K562 (cell line): ENCODE results near the gene HMGN1. TPM values are rescaled to one million over a fixed set of nuclear protein-coding genes. Genes with fewer than 3 reads are reported as not detected.

Source experiments
- BRD4 ChIP-seq: fragments of 200-600 bp; sonication (generic); IDR thresholded peaks from 2 replicates; pipeline ENCODE4 v1.6.1; 2017; ENCODE audit warnings: inconsistent platforms
- CTBP1 ChIP-seq: fragments of 450-650 bp; IDR thresholded peaks from 2 replicates; pipeline ENCODE4 v1.6.1; 2016; ENCODE audit warnings: borderline replicate concordance
- ETS2 ChIP-seq: IDR thresholded peaks from 2 replicates; pipeline ENCODE4 v1.6.1; 2016; ENCODE audit warnings: borderline replicate concordance, missing genetic modification characterization, mild to moderate bottlenecking, moderate library complexity, missing compliant biosample characterization; ENCODE audit not compliant: poor library complexity, severe bottlenecking
- ETV1 ChIP-seq: fragments of 450-650 bp; conservative IDR thresholded peaks from 2 replicates; pipeline ENCODE4 v1.6.1; 2016; ENCODE audit warnings: missing genetic modification characterization, control low read depth, low read depth, missing compliant biosample characterization
- ETV6 ChIP-seq, 3 experiments: fragments of 150-350 bp in 1 of 3; sonication (generic) in 1 of 3; formaldehyde crosslinking in 1 of 3; IDR thresholded peaks; 2 replicates each; pipeline versions ENCODE4 v1.6.1 to v1.8.0; 2014 to 2022; ENCODE audit warnings: borderline replicate concordance in 2 of 3, low read depth in 2 of 3, antibody characterized with exemption in 1 of 3, low read length in 1 of 3, mild to moderate bottlenecking in 1 of 3, missing genetic modification reagents in 1 of 3
- FOXJ3 ChIP-seq: sonication (generic); formaldehyde crosslinking; IDR thresholded peaks from 2 replicates; pipeline ENCODE4 v1.4.0; 2020; ENCODE audit warnings: mild to moderate bottlenecking, missing genetic modification reagents
- GATA2 ChIP-seq: sonication (generic); formaldehyde crosslinking; IDR thresholded peaks from 2 replicates; pipeline ENCODE4 v1.4.0; 2020; ENCODE audit warnings: mild to moderate bottlenecking, missing genetic modification reagents
- HMG20A ChIP-seq: fragments of 450-650 bp; formaldehyde crosslinking; conservative IDR thresholded peaks from 2 replicates; pipeline ENCODE4 v1.4.0; 2020; ENCODE audit warnings: mild to moderate bottlenecking, mixed read lengths
- RHOXF2B ChIP-seq: fragments of 250-450 bp; sonication (Bioruptor Pico); conservative IDR thresholded peaks from 2 replicates; pipeline ENCODE4 v1.5.1; 2021
- SMAD2 ChIP-seq: fragments of 150-350 bp; IDR thresholded peaks from 2 replicates; pipeline ENCODE4 v1.6.1; 2014; ENCODE audit warnings: low read depth, mild to moderate bottlenecking, low read length
- SRSF3 ChIP-seq: fragments of 200-400 bp; formaldehyde crosslinking; IDR thresholded peaks from 2 replicates; pipeline ENCODE4 v1.6.1; 2016; ENCODE audit warnings: mild to moderate bottlenecking, low read length, moderate library complexity; ENCODE audit not compliant: insufficient read depth
- SRSF9 ChIP-seq: fragments of 200-400 bp; formaldehyde crosslinking; IDR thresholded peaks from 2 replicates; pipeline ENCODE4 v1.6.1; 2017; ENCODE audit warnings: low read depth, low read length, borderline replicate concordance
- U2AF1 ChIP-seq: fragments of 200-400 bp; formaldehyde crosslinking; optimal IDR thresholded peaks from 2 replicates; pipeline ENCODE3; 2017; ENCODE audit warnings: mild to moderate bottlenecking, low read depth, low read length, moderate library complexity
- YBX1 ChIP-seq: fragments of 450-650 bp; IDR thresholded peaks from 2 replicates; pipeline ENCODE4 v1.7.1; 2016; ENCODE audit warnings: mild to moderate bottlenecking
- ZNF239 ChIP-seq: fragments of 250-450 bp; sonication (Bioruptor Pico); IDR thresholded peaks from 2 replicates; pipeline ENCODE4 v1.4.0; 2020; ENCODE audit warnings: mild to moderate bottlenecking
- ZNF316 ChIP-seq: fragments of 450-650 bp; IDR thresholded peaks from 2 replicates; pipeline ENCODE4 v1.6.1; 2016
- ZNF778 ChIP-seq: fragments of 450-650 bp; formaldehyde crosslinking; IDR thresholded peaks from 2 replicates; pipeline ENCODE4 v1.4.0; 2020; ENCODE audit warnings: mild to moderate bottlenecking, moderate library complexity
- polyA plus RNA-seq, 8 experiments: library from polyadenylated mRNA; depleted of rRNA in 4 of 8; stranded (reverse) in 5 of 8; unstranded in 3 of 8; fragments of >200 nt; fragmentation: Nextera tagmentation in 2 of 8; fragmentation: Illumina TruSeq in 1 of 8; extraction: Ambion mirVana in 2 of 8; extraction: Trizol in 1 of 8; gene quantifications; 2 replicates each; pipeline versions ENCODE4 v1.2.1 to v1.2.3, GENCODE V29; 2011 to 2014; ENCODE audit warnings: inconsistent platforms in 1 of 8, missing spikeins in 1 of 8
- total RNA-seq, 7 experiments: library from RNA; depleted of rRNA in 6 of 7; stranded (reverse); fragments of >200 nt in 6 of 7; fragmentation: Illumina TruSeq in 2 of 7; extraction: Trizol in 2 of 7; gene quantifications; 2 replicates each; pipeline versions ENCODE4 v1.2.1 to v1.2.3, GENCODE V29; 2011 to 2021; ENCODE audit warnings: low replicate concordance in 1 of 7
- TF ChIP-seq, protein P1 (sequence below): fragments of 250-450 bp; sonication (Bioruptor Pico); IDR thresholded peaks from 2 replicates; pipeline ENCODE4 v1.5.0; 2021
- TF ChIP-seq, protein P2 (sequence below), 2 experiments: fragments of 450-650 bp; IDR thresholded peaks; 2 replicates each; pipeline ENCODE4 v1.6.1; 2018; ENCODE audit warnings: mild to moderate bottlenecking in 2 of 2, low read depth in 1 of 2; ENCODE audit not compliant: partially characterized antibody in 2 of 2
- TF ChIP-seq, protein P3 (sequence below): fragments of 450-650 bp; IDR thresholded peaks from one replicate; pipeline ENCODE4 v1.6.1; 2018; ENCODE audit warnings: mild to moderate bottlenecking, moderate library complexity; ENCODE audit not compliant: partially characterized antibody
- TF ChIP-seq, protein P4 (sequence below): sonication (generic); formaldehyde crosslinking; IDR thresholded peaks from 2 replicates; pipeline ENCODE4 v1.8.0; 2022; ENCODE audit warnings: missing genetic modification reagents, mild to moderate bottlenecking, borderline replicate concordance

HMGN1 gene
- total and polyA plus RNA-seq, 9 of the 15 experiments (the other 6 are each of a cell fraction or from before 2014, with no cell fraction given) = 124 to 626 (median 498) TPM

DNA sequence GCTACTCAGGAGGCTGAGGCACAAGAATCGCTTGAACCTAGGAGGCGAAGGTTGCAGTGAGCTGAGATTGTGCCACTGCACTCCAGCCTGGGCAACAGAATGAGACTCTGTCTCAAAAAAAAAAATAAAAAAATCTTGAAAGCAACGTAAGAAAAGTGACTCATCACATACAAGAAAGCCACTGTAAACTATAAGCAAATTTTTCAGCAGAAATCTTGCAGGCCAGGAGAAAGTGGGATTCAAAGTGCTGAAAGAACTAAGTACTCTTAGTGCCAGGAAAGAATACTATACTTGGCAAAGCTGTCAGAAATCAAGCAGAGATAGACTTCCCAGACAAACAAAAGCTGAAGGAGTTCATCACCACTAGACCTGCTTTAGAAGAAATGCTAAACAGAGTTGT lies 4.4 kb upstream of the HMGN1 start (continued):
- TF ChIP-seq, protein P1, sequence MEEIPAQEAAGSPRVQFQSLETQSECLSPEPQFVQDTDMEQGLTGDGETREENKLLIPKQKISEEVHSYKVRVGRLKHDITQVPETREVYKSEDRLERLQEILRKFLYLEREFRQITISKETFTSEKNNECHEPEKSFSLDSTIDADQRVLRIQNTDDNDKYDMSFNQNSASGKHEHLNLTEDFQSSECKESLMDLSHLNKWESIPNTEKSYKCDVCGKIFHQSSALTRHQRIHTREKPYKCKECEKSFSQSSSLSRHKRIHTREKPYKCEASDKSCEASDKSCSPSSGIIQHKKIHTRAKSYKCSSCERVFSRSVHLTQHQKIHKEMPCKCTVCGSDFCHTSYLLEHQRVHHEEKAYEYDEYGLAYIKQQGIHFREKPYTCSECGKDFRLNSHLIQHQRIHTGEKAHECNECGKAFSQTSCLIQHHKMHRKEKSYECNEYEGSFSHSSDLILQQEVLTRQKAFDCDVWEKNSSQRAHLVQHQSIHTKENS (CRISPR knock-in tag) = no peak
- TF ChIP-seq U2AF1 (no peak), SRSF9 (no peak), GATA2 (no peak), ZNF778 (CRISPR knock-in tag) (no peak), ETV1 (tag) (no peak), SMAD2 (no peak), ETS2 (no peak), ETV6 (IDR thresholded peaks at IDR 0.05; ENCODE audit: borderline replicate concordance in 1 of 2, low read depth in 2 of 2, low read length in 1 of 2) (no peak), ETV6 (CRISPR knock-in tag; IDR thresholded peaks at IDR 0.05; ENCODE audit: borderline replicate concordance) (no peak), HMG20A (CRISPR knock-in tag) (no peak), ZNF239 (CRISPR knock-in tag) (no peak), YBX1 (no peak), CTBP1 (no peak), SRSF3 (no peak), FOXJ3 (CRISPR knock-in tag) (no peak), ZNF316 (peak; percentile 34; the same call in 1 of the 2 replicates), RHOXF2B (CRISPR knock-in tag) (no peak), BRD4 (no peak)
- TF ChIP-seq, protein P2, sequence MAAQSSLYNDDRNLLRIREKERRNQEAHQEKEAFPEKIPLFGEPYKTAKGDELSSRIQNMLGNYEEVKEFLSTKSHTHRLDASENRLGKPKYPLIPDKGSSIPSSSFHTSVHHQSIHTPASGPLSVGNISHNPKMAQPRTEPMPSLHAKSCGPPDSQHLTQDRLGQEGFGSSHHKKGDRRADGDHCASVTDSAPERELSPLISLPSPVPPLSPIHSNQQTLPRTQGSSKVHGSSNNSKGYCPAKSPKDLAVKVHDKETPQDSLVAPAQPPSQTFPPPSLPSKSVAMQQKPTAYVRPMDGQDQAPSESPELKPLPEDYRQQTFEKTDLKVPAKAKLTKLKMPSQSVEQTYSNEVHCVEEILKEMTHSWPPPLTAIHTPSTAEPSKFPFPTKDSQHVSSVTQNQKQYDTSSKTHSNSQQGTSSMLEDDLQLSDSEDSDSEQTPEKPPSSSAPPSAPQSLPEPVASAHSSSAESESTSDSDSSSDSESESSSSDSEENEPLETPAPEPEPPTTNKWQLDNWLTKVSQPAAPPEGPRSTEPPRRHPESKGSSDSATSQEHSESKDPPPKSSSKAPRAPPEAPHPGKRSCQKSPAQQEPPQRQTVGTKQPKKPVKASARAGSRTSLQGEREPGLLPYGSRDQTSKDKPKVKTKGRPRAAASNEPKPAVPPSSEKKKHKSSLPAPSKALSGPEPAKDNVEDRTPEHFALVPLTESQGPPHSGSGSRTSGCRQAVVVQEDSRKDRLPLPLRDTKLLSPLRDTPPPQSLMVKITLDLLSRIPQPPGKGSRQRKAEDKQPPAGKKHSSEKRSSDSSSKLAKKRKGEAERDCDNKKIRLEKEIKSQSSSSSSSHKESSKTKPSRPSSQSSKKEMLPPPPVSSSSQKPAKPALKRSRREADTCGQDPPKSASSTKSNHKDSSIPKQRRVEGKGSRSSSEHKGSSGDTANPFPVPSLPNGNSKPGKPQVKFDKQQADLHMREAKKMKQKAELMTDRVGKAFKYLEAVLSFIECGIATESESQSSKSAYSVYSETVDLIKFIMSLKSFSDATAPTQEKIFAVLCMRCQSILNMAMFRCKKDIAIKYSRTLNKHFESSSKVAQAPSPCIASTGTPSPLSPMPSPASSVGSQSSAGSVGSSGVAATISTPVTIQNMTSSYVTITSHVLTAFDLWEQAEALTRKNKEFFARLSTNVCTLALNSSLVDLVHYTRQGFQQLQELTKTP (IDR thresholded peaks at IDR 0.05; ENCODE audit: low read depth in 1 of 2, partially characterized antibody in 2 of 2) = no peak
- TF ChIP-seq, protein P3, sequence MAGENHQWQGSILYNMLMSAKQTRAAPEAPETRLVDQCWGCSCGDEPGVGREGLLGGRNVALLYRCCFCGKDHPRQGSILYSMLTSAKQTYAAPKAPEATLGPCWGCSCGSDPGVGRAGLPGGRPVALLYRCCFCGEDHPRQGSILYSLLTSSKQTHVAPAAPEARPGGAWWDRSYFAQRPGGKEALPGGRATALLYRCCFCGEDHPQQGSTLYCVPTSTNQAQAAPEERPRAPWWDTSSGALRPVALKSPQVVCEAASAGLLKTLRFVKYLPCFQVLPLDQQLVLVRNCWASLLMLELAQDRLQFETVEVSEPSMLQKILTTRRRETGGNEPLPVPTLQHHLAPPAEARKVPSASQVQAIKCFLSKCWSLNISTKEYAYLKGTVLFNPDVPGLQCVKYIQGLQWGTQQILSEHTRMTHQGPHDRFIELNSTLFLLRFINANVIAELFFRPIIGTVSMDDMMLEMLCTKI = no peak
- TF ChIP-seq, protein P4, sequence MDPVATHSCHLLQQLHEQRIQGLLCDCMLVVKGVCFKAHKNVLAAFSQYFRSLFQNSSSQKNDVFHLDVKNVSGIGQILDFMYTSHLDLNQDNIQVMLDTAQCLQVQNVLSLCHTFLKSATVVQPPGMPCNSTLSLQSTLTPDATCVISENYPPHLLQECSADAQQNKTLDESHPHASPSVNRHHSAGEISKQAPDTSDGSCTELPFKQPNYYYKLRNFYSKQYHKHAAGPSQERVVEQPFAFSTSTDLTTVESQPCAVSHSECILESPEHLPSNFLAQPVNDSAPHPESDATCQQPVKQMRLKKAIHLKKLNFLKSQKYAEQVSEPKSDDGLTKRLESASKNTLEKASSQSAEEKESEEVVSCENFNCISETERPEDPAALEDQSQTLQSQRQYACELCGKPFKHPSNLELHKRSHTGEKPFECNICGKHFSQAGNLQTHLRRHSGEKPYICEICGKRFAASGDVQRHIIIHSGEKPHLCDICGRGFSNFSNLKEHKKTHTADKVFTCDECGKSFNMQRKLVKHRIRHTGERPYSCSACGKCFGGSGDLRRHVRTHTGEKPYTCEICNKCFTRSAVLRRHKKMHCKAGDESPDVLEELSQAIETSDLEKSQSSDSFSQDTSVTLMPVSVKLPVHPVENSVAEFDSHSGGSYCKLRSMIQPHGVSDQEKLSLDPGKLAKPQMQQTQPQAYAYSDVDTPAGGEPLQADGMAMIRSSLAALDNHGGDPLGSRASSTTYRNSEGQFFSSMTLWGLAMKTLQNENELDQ (CRISPR knock-in tag) = no peak
